ENCODE results near the gene TTLL4. TPM values are rescaled to one million over a fixed set of nuclear protein-coding genes. Genes with fewer than 3 reads are reported as not detected.

Gene TTLL4
- total and polyA plus RNA-seq, 2 donors (not counting 1 experiment from before 2014, with no cell fraction given) = 21.2 to 33.8 TPM

- CTCF ChIA-PET = interaction anchor here (1.2 kb wide), 1 partner anchor 8 kb away, joined by 3 read pairs; no protein-coding TSS in a partner anchor
- TF ChIP-seq CTCF (IDR thresholded peaks at IDR 0.05) (no peak), EZH2 (IDR thresholded peaks at IDR 0.05; ENCODE audit: borderline replicate concordance, insufficient read depth, low read depth, low read length, poor library complexity, severe bottlenecking) (no peak)
- no peak overlapping the region for H3K27ac Mint-ChIP-seq
- Histone ChIP-seq H3K9me3 (ENCODE audit: control extremely low read depth in 1 of 3, control insufficient read depth in 2 of 3, insufficient read depth in 1 of 3, low read length in 2 of 3) (no peaks in the 10 kb centered on the region), H3K9ac (ENCODE audit: low read length) (no peak overlapping the region), H3K36me3 (replicated peaks in 1 of 2; ENCODE audit: control extremely low read depth in 1 of 2, control insufficient read depth in 1 of 2, extremely low read depth in 1 of 2, insufficient read depth in 2 of 2, low read length in 1 of 2) (peaks cover 0 to 3% of the 10 kb centered on the region in 2 experiments), H2AFZ (ENCODE audit: insufficient read depth, low read depth, low read length, poor library complexity, severe bottlenecking) (no peak overlapping the region), H3K4me1 (ENCODE audit: control insufficient read depth in 2 of 2, insufficient read depth in 2 of 2, low read length in 2 of 2) (no peaks in the 10 kb centered on the region), H3K27me3 (replicated peaks in 1 of 4; ENCODE audit: control extremely low read depth in 1 of 4, control insufficient read depth in 3 of 4, insufficient read depth in 4 of 4, low read length in 3 of 4) (no peaks in the 10 kb centered on the region), H4K20me1 (ENCODE audit: control insufficient read depth, insufficient read depth, low read length, poor library complexity, severe bottlenecking) (no peaks in the 10 kb centered on the region), H3K4me2 (replicated peaks; ENCODE audit: low read depth, low read length, poor library complexity, severe bottlenecking) (no peak overlapping the region), H3K27ac (ENCODE audit: low read length in 2 of 2) (no peak overlapping the region), H3K79me2 (ENCODE audit: control insufficient read depth, insufficient read depth, low read length) (peaks cover 53% of the 10 kb centered on the region), H3K4me3 (ENCODE audit: control extremely low read depth in 1 of 5, extremely low read depth in 1 of 5, insufficient read depth in 1 of 5, low read depth in 2 of 5, low read length in 4 of 5) (no peak overlapping the region)
- 100% methylated on average over 2 of the region's 3 CpGs for WGBS (ENCODE audit: insufficient coverage)
- H3K9me3 Mint-ChIP-seq (ENCODE audit: insufficient read depth) = no peaks in the 10 kb centered on the region
- H3K4me3 Mint-ChIP-seq = no peak overlapping the region
- POLR2A ChIA-PET = no interaction called here
- intact Hi-C loops (cut with micrococcal nuclease) = loop anchor here (10.0 kb wide), 1 partner anchor 155 kb away; no protein-coding TSS in a partner anchor
- DNase-seq = no peak
- H3K4me1 Mint-ChIP-seq = peaks cover 3% of the 10 kb centered on the region
- no peaks in the 10 kb centered on the region for H3K27me3 Mint-ChIP-seq
- ATAC-seq (ENCODE audit: low read depth) = no peak
Measured at GRCh38 chr2:218719457-218719856, 8.8 kb downstream of the TTLL4 start.

DNA sequence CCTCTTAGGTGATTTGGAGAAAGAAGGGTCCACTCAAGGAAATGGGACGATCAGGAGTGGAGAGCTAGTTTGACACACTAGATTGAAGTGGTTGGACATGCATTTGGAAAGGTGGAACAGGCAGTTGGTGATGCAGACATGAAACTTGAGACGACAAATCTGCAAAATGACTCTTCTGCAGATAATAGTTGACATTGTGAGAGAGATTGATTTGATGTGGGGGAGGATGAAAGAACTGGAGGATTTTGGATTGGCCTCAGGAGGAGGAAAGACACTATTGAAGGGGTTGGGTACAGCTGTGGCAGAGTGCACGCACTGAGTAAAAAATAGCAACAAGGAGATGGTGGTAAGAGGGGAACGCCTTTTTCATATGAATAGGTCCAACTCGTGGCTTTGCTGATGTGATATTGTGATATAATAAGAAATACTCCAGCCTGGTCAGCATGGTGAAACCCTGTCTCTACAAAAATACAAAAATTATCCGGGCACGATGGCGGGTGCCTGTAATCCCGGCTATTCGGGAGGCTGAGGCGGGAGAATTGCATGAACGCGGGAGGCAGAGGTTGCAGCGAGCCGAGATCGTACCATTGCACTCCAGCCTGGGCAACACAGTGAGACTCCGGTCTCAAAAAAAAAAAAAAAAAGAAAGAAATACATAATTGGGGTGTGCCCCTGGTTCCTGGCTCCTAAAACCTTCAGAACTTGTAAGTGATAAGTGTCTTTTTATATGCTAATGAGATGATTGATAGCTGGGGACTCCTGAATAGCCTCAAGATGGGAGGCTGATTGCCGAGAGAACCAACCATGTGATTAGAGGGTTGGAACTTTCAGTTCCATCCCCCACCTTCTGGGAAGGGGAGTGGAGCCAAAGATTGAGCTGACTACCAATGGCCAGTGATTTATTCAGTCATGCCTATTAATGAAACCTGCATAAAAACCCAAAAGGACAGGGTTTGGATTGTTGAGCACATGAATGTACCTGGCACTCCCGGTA, 9.7 kb downstream of the TTLL4 start:
- H3K27ac ChIP-seq (ENCODE audit: low read length in 2 of 2) = no peak overlapping the region
- H3K9ac ChIP-seq (ENCODE audit: low read length) = no peak overlapping the region
- CTCF ChIA-PET = interaction anchor here (1.2 kb wide), 1 partner anchor 9 kb away, joined by 3 read pairs; no protein-coding TSS in a partner anchor
- POLR2A ChIA-PET = no interaction called here
- ATAC-seq (ENCODE audit: low read depth) = no peak
- H3K79me2 ChIP-seq (ENCODE audit: control insufficient read depth, insufficient read depth, low read length) = peaks cover 48% of the 10 kb centered on the region
- Mint-ChIP-seq H3K9me3 (ENCODE audit: insufficient read depth) (no peaks in the 10 kb centered on the region), H3K27me3 (no peaks in the 10 kb centered on the region), H3K27ac (no peak overlapping the region), H3K4me3 (no peak overlapping the region), H3K4me1 (peaks cover 3% of the 10 kb centered on the region)
- no peaks in the 10 kb centered on the region for H3K4me1 ChIP-seq (ENCODE audit: control insufficient read depth in 2 of 2, insufficient read depth in 2 of 2, low read length in 2 of 2)
- TF ChIP-seq EZH2 (IDR thresholded peaks at IDR 0.05; ENCODE audit: borderline replicate concordance, insufficient read depth, low read depth, low read length, poor library complexity, severe bottlenecking) (no peak), CTCF (IDR thresholded peaks at IDR 0.05) (no peak)
- peaks cover 0 to 3% of the 10 kb centered on the region in 2 experiments for H3K36me3 ChIP-seq (replicated peaks in 1 of 2; ENCODE audit: control extremely low read depth in 1 of 2, control insufficient read depth in 1 of 2, extremely low read depth in 1 of 2, insufficient read depth in 2 of 2, low read length in 1 of 2)
- peaks cover 0 to 7% (median 0%) of the 10 kb centered on the region in 3 donors for H3K9me3 ChIP-seq (ENCODE audit: control extremely low read depth in 1 of 3, control insufficient read depth in 2 of 3, insufficient read depth in 1 of 3, low read length in 2 of 3)
- H3K4me3 ChIP-seq (ENCODE audit: control extremely low read depth in 1 of 5, extremely low read depth in 1 of 5, insufficient read depth in 1 of 5, low read depth in 2 of 5, low read length in 4 of 5) = no peak overlapping the region
- H2AFZ ChIP-seq (ENCODE audit: insufficient read depth, low read depth, low read length, poor library complexity, severe bottlenecking) = no peak overlapping the region
- no peaks in the 10 kb centered on the region for H4K20me1 ChIP-seq (ENCODE audit: control insufficient read depth, insufficient read depth, low read length, poor library complexity, severe bottlenecking)
- DNase-seq = no peak
- no peaks in the 10 kb centered on the region for H3K27me3 ChIP-seq (replicated peaks in 1 of 4; ENCODE audit: control extremely low read depth in 1 of 4, control insufficient read depth in 3 of 4, insufficient read depth in 4 of 4, low read length in 3 of 4)
- no peak overlapping the region for H3K4me2 ChIP-seq (replicated peaks; ENCODE audit: low read depth, low read length, poor library complexity, severe bottlenecking)
- intact Hi-C loops (cut with micrococcal nuclease) = no loop called here
- WGBS (ENCODE audit: insufficient coverage) = 85% methylated on average over 5 of the region's 19 CpGs
